Spleen (tissue), 7 donors: ENCODE measurements around the gene RSPH1.

Experiments used
- CTCF ChIP-seq, 11 experiments: fragments of 200-600 bp in 7 of 11; fragments of 450-650 bp in 4 of 11; sonication (generic) in 4 of 11; IDR thresholded peaks in 8 of 11; conservative IDR thresholded peaks in 3 of 11; 1 replicate in 7 of 11; 2 replicates in 4 of 11; pipeline versions ENCODE4 v1.4.0 to v1.8.0; 2016 to 2021; ENCODE audit warnings: antibody characterized with exemption in 11 of 11, inconsistent platforms in 4 of 11, mild to moderate bottlenecking in 1 of 11
- POLR2A ChIP-seq, 3 donors: fragments of 450-650 bp; IDR thresholded peaks; one replicate each; pipeline ENCODE4 v1.5.1; 2017; ENCODE audit warnings: antibody characterized with exemption in 3 of 3, mild to moderate bottlenecking in 1 of 3
- POLR2AphosphoS5 ChIP-seq, 3 donors: sonication (generic); formaldehyde crosslinking; IDR thresholded peaks; one replicate each; pipeline ENCODE4 v1.5.1; 2017; ENCODE audit warnings: antibody characterized with exemption in 3 of 3
- donor health status: DM: no; HTN: no; CAD: no; lungs with moderate emphysema.
- donor health status: DM: no; HTN: no; CAD: no.
- donor health status: DM: no; HTN: no; CAD: no.

GRCh38 chr21:42514883-42515228 lies 18.8 kb upstream of the RSPH1 start:
- TF ChIP-seq CTCF (IDR thresholded peaks at IDR 0.05 in 8 of 11, conservative IDR thresholded peaks at IDR 0.05 in 3 of 11) (no peak), POLR2AphosphoS5 (IDR thresholded peaks at IDR 0.05) (no peak), POLR2A (IDR thresholded peaks at IDR 0.05) (no peak)
